ENCODE results near the gene IRGC. TPM values are rescaled to one million over a fixed set of nuclear protein-coding genes. Genes with fewer than 3 reads are reported as not detected.

Gene IRGC
- total RNA-seq, 1 experiment from 2014 or later: not detected

GRCh38 chr19:43690890-43691289 lies 25.0 kb upstream of the IRGC start (continued):
- no peak for TF ChIP-seq FOXP4 (CRISPR knock-in tag; IDR thresholded peaks at IDR 0.05)
- no peak for TF ChIP-seq TP53 (CRISPR knock-in tag; IDR thresholded peaks at IDR 0.05)

GRCh38 chr19:43691755-43692154 lies 24.1 kb upstream of the IRGC start:
- Mint-ChIP-seq H3K27me3 (ENCODE audit: low read depth) (peaks cover 14% of the 10 kb centered on the region), H3K36me3 (peaks cover 3% of the 10 kb centered on the region), H3K27ac (no peak overlapping the region), H3K4me3 (no peak overlapping the region), H3K9me3 (peaks cover 25% of the 10 kb centered on the region), H3K4me1 (peaks cover 6% of the 10 kb centered on the region; the same call in 1 of the 2 replicates)
- ATAC-seq (no peak), DNase-seq (ENCODE audit: low spot score) (no peak)
- POLR2A ChIA-PET: no interaction called here
- CTCF ChIA-PET: no interaction called here
- no peak for TF ChIP-seq ZNF396 (CRISPR knock-in tag; IDR thresholded peaks at IDR 0.05; ENCODE audit: borderline replicate concordance)
- no peak for TF ChIP-seq ETV6 (CRISPR knock-in tag; IDR thresholded peaks at IDR 0.05)
- no peak for TF ChIP-seq STAT6 (CRISPR knock-in tag; conservative IDR thresholded peaks at IDR 0.05; ENCODE audit: low read depth)
- no peak for TF ChIP-seq MYBL2 (CRISPR knock-in tag; IDR thresholded peaks at IDR 0.05)
- no peak for TF ChIP-seq ELF4 (CRISPR knock-in tag; IDR thresholded peaks at IDR 0.05; ENCODE audit: low read depth)

GRCh38 chr19:43692385-43692784 lies 23.5 kb upstream of the IRGC start:
- CTCF ChIA-PET: interaction anchor here (0.9 kb wide), 1 partner anchor 157 kb away, joined by 4 read pairs; no protein-coding TSS in a partner anchor
- H3K4me3 Mint-ChIP-seq: no peak overlapping the region
- H3K4me1 Mint-ChIP-seq: no peaks in the 10 kb centered on the region
- H3K9me3 Mint-ChIP-seq: peaks cover 25% of the 10 kb centered on the region
- ATAC-seq: no peak
- H3K27ac Mint-ChIP-seq: no peak overlapping the region
- no peak for DNase-seq (ENCODE audit: low spot score)
- H3K27me3 Mint-ChIP-seq (ENCODE audit: low read depth): peaks cover 21% of the 10 kb centered on the region
- POLR2A ChIA-PET: no interaction called here
- H3K36me3 Mint-ChIP-seq: peaks cover 3% of the 10 kb centered on the region
- TF ChIP-seq CDX4 (CRISPR knock-in tag; IDR thresholded peaks at IDR 0.05; ENCODE audit: borderline replicate concordance) (no peak), ZNF512 (CRISPR knock-in tag; IDR thresholded peaks at IDR 0.05; ENCODE audit: borderline replicate concordance) (no peak), SMAD3 (CRISPR knock-in tag; IDR thresholded peaks at IDR 0.05; ENCODE audit: borderline replicate concordance) (no peak), SMAD4 (CRISPR knock-in tag; IDR thresholded peaks at IDR 0.05) (no peak), ZNF281 (CRISPR knock-in tag; IDR thresholded peaks at IDR 0.05) (no peak), NR3C1 (CRISPR knock-in tag; conservative IDR thresholded peaks at IDR 0.05; ENCODE audit: low read depth) (no peak), MLX (CRISPR knock-in tag; IDR thresholded peaks at IDR 0.05) (no peak), ERG (CRISPR knock-in tag; IDR thresholded peaks at IDR 0.05) (no peak), AFF4 (CRISPR knock-in tag; IDR thresholded peaks at IDR 0.05; ENCODE audit: borderline replicate concordance) (no peak), OVOL2 (CRISPR knock-in tag; IDR thresholded peaks at IDR 0.05; ENCODE audit: borderline replicate concordance) (no peak)
